Transverse colon (tissue), 3 donors: ENCODE data around the gene LIFR.
"Not testable (repeated sequence)": the region's sequence is repeated elsewhere in the genome, so short reads cannot be mapped to it uniquely, and the experiment has no call there.

Experiments used
- CTCF ChIP-seq, 5 experiments: fragments of 200-600 bp in 3 of 5; fragments of 450-650 bp in 2 of 5; sonication (generic) in 3 of 5; IDR thresholded peaks; 1 replicate in 2 of 5; 2 replicates in 3 of 5; pipeline ENCODE4 v1.5.1; 2016 to 2017; ENCODE audit warnings: antibody characterized with exemption in 5 of 5, inconsistent platforms in 3 of 5, mild to moderate bottlenecking in 2 of 5, moderate library complexity in 1 of 5
- POLR2A ChIP-seq: fragments of 450-650 bp; IDR thresholded peaks from one replicate; pipeline ENCODE4 v1.6.1; 2016; ENCODE audit warnings: antibody characterized with exemption, mild to moderate bottlenecking, moderate library complexity

GRCh38 chr5:38516649-38517048 lies 39.8 kb downstream of the LIFR start:
- TF ChIP-seq CTCF (IDR thresholded peaks at IDR 0.05); POLR2A: not testable (repeated sequence)
